ENCODE data around the gene ZNF770.

Gene ZNF770

GRCh38 chr15:34988027-34988902, at the start of gene ZNF770:
ZNF770 (minus strand) TSS chr15:34988287; CDS start chr15:34983434, 4,853 bp downstream.
- H3K4me3 ChIP-seq (ENCODE audit: control insufficient read depth, low read depth, low read length): peak within 1 kb of the TSS; percentile 98
- DNase-seq (ENCODE audit: low read depth): peak; percentile 29
- TF ChIP-seq CTCF (IDR thresholded peaks at IDR 0.05; ENCODE audit: control insufficient read depth, insufficient read depth, low read depth, low read length, missing control alignments): no peak

DNA sequence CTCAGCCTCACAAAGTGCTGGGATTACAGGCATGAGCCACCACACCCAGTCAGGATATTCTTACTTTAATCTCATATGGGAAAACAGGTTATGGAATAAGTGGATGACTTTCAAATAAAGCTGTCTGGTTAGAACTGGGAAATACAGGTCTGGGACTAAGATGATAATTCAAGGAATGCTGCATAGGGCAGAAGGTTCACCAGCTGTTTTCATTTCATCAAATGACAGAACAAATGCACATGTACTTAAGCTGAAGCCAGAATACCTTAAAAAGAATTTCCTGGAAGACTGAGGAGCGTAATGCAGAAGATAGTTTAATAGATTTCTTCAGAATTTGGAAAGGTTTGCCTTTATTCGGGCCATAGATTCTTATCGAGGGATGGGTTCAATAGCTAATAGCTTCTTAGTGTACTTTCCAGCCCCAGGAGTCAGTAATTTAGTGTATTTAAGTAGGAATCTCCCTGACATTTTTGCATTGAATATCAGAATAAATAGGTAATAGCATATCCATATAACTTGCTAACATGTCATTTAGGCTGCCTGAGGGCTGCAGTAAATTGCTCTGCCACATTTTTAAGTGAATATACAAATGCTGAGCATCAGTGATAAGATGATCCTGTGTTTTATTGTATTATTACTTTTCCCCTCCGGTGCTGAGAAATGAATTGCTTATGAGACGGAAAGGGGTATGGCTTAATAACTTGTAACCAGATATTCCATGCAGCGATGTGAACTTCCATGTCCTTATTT, 40.3 kb upstream of the ZNF770 start:
- DNase-seq (ENCODE audit: low read depth): no peak
- H3K4me3 ChIP-seq (ENCODE audit: control insufficient read depth, low read depth, low read length): no peak overlapping the region
- TF ChIP-seq CTCF (IDR thresholded peaks at IDR 0.05; ENCODE audit: control insufficient read depth, insufficient read depth, low read depth, low read length, missing control alignments): no peak

DNA sequence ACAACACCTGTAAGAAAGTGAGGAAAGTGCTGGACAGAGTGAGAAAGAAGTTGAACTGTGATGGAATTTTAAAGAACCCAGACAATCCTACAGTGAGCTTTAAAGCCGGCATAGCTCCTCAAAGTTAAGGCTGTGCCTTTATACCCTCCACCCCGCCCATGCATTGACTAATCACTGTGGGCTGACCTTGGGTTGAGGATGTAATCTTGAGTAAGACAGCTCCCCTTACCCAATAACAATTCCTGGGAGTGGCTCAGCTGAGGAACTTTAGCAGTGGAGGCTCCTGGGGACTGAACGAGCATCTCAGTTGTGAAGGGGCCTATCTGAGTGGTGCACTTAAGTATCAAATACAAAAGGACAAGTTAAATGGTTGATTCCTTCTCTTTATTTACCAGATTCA, 35.7 kb upstream of the ZNF770 start:
- no peak overlapping the region for H3K4me3 ChIP-seq (ENCODE audit: control insufficient read depth, low read depth, low read length)
- TF ChIP-seq CTCF (IDR thresholded peaks at IDR 0.05; ENCODE audit: control insufficient read depth, insufficient read depth, low read depth, low read length, missing control alignments): no peak
- DNase-seq (ENCODE audit: low read depth): no peak

DNA sequence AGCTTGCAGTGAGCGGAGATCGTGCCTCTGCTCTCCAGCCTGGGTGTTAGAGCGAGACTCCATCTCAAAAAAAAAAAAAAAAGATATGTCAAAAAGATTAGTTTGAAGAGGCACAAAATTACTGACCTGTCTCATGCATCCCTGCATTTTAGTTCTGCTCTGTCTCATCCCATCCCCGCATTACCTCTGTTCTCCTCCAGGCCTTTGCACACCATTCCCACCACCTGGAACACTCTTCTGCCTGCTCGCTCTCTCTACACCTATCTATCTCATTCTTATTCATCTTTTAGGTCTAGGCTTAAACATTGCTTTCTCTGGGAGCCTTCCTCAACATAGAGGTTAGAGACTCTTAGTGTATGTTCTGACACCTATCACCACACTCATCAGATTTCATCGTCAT, 32.9 kb upstream of the ZNF770 start:
- H3K4me3 ChIP-seq (ENCODE audit: control insufficient read depth, low read depth, low read length): no peak overlapping the region
- no peak for DNase-seq (ENCODE audit: low read depth)
- TF ChIP-seq CTCF (IDR thresholded peaks at IDR 0.05; ENCODE audit: control insufficient read depth, insufficient read depth, low read depth, low read length, missing control alignments): no peak

DNA sequence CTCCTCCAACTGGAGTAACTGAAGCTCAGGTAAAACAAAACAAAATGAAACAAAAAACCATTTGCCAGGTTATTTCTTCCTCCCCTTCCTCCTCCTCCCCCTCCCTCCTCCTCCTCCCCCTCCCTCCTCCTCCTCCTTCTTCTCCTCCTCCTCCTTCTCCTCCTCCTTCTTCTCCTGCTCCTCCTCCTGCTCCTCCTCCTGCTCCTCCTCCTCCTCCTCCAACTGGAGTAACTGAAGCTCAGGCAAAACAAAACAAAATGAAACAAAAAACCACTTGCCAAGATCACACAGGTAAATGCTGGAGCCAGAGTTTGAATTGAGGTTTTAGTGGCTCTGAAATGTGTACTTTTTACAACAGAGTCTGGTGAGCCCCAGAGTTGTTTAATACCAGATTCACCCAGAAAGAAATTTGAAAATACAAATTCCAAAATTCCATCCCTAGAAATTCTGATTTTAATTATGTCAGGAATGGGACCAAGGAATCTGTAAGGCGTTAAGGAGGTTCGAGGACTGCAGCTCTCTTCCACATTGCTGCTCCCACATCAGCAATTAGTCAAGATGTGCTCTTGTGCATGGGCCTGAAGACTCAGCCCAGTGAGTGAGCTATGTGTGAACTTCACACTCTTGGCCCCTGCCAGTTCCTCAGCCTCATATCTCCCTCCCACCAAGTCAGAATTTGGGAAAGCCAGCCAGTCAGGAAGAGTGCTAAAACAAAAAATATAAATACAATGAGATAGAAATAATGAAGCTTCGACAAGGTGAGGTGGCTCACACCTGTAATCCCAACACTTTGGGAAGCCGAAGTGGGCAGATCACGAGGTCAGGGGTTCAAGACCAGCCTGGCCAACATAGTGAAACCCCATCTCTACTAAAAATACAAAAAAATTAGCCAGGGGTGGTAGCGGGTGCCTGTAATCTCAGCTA, 31.6 kb upstream of the ZNF770 start:
- no peak overlapping the region for H3K4me3 ChIP-seq (ENCODE audit: control insufficient read depth, low read depth, low read length)
- DNase-seq (ENCODE audit: low read depth): no peak
- TF ChIP-seq CTCF (IDR thresholded peaks at IDR 0.05; ENCODE audit: control insufficient read depth, insufficient read depth, low read depth, low read length, missing control alignments): no peak

GRCh38 chr15:35014241-35014640, 26.2 kb upstream of the ZNF770 start:
- no peak overlapping the region for H3K4me3 ChIP-seq (ENCODE audit: control insufficient read depth, low read depth, low read length)
- DNase-seq (ENCODE audit: low read depth): no peak
- no peak for TF ChIP-seq CTCF (IDR thresholded peaks at IDR 0.05; ENCODE audit: control insufficient read depth, insufficient read depth, low read depth, low read length, missing control alignments)
